DMS114 treated with DMSO at 0.1 percent for 48 hours (cell line): ENCODE results near the gene MIGA1.
"Not testable (repeated sequence)": the region's sequence is repeated elsewhere in the genome, so short reads cannot be mapped to it uniquely, and the experiment has no call there.

Experiments used
- DNase-seq: peaks from one replicate; lab custom pipeline; 2025; ENCODE audit not compliant: unreplicated experiment; lab: John Stamatoyannopoulos, UW

MIGA1 gene, protein sequence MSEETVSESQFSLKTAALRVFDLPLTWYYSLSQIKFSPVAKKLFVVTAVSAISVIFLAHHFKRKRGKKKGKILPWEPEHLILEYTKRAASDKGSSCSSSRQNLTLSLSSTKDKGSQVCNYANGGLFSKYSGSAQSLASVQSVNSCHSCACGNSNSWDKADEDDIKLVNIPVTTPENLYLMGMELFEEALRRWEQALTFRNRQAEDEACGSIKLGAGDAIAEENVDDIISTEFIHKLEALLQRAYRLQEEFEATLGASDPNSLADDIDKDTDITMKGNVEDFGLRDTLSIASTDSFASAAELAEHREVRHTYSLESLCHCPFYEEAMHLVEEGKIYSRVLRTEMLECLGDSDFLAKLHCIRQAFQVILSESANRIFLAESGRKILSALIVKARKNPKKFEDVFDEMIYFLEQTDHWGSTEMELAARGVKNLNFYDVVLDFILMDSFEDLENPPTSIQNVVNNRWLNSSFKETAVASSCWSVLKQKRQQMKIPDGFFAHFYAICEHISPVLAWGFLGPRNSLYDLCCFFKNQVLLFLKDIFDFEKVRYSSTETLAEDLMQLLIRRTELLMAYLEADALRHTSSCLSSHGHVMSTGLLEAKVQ

GRCh38 chr1:77779529-77780281, at the start of gene MIGA1:
TSS of gene MIGA1 (plus strand) at chr1:77779649. CDS start at chr1:77783253, 3,604 bp downstream.
- DNase-seq = peak; percentile 93

DNA sequence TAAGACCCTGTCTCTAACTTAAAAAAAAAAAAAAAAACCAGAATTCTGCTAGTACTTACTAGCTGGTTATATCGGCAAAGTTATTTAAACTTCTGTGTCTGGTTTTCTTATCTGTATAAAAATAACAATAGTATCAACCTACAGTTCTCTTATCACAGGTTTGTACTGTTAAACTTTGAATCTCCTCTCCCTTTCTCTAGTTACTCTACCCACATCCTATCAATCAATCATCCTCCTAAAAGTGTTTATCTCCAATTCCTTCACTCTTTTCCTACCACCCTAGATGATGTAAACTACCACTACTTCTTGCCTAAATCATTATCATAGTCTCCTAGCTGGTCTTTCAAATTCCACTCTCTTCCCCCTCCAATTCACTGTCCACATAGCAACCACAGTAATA, 47.4 kb upstream of the MIGA1 start:
- DNase-seq = no peak

DNA sequence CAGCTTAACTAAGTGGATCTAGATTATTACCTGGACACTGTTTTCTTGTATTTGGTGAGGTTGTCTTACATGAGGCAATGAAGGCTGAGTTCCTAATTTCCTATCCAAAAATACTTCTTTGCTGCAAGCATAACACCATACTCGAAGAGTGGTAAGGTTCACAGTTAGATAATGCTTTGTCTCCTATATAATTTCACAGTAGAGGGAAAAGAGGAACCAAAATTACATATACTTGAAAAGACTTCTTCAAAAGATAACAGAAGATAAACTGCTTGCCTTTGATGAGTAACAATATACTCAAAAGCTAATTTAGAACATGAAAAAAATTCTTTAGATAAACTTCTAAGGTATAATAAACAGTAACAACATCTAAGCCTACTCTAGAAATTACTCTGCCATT, 40.2 kb upstream of the MIGA1 start:
- no peak for DNase-seq

GRCh38 chr1:77741316-77741715, 38.1 kb upstream of the MIGA1 start:
- DNase-seq = no peak

- no peak for DNase-seq
Observed at GRCh38 chr1:77742011-77742555, 37.4 kb upstream of the MIGA1 start.

DNA sequence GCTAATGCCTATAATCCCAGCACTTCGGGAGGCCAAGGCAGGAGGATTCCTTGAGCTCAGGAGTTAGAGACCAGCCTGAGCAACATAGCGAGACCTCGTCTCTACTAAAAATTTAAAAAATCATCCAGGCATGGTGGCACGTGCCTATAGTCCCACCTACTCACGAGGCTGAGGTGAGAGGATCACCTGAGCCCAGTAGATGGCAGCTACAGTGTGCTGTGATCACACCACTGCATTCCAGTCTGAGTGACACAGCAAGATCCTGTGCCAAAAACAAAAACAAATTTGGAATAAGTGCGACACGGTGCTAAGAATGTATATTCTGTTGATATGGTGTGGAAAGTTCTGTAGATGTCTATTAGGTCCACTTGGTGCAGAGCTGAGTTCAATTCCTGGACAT, 34.9 kb upstream of the MIGA1 start:
- DNase-seq = no peak

- not testable (repeated sequence) for DNase-seq
Observed at GRCh38 chr1:77749489-77749888, 30.0 kb upstream of the MIGA1 start.

- no peak for DNase-seq
Observed at GRCh38 chr1:77756052-77756754, 23.2 kb upstream of the MIGA1 start.

- DNase-seq = no peak
Observed at GRCh38 chr1:77757066-77757584, 22.3 kb upstream of the MIGA1 start.

DNA sequence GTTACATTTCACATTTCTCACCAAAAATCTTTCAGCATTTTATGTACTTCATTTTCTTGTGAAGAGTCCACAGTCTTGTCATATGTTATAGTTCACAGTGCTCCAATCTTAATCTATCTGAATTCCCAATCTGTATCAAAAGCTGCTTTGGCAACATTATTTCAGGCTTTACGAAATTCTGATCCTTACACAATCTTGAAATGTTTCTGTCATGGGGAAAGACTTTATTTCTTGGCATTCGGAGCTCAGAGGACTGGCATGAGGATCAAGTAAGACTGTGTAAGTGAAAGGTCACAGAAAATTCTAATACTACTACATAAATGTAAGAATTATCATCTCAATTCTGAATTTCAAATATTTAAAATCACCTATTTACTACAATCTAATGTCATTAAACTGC, 21.8 kb upstream of the MIGA1 start:
- no peak for DNase-seq

DNA sequence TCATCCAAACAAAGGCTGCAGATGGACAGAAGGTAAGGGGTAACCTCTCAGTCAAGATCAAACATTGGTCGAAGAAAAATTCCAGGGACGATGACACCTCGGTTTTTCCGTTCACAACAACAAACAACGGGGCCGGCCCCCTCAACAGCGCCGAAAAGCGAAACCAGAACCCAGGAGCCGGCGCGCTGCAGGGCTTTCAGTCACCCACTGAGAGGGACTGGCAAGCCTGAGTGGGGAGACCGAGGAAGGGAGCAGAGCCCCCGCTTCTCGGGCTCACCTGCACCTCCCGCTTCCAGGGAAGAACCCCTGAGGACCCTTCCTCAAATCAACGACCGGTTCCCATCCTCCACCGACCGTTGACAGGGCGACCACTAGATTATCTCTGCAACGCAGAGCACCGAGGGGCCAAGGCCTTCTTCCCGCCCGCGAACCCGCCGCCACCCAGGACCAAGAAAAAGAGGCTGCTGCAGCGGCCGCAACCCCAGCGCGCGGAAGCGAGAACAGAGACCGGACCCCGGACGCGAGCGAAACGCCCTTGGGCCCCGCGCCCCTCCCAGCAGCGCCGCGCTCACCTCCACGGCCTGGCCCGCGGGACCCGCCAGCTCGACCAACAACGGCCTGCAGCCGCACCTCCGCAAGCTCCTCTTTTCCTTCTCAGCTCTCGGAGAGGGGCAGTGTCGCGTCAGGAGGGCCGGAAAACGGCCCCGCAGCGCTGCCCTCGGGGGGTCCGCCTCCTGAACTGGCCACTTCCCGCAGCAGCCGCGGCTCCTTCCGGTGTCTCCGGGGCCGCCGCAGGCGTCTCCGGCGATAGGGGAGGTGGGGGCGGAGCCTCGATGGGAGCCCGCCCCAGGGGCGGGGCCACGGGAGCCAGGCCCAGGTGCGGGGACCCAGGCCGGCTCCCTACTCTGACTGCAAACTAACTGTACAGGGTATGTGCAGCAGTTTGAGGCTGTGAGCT, 20.1 kb upstream of the MIGA1 start, which contains the start of gene USP33:
Gene USP33, minus strand, starts transcription at position 782 of the 958 bp plus-strand sequence. CDS start 18,155 bp downstream, outside the sequence.
- peak; percentile 74 for DNase-seq

DNA sequence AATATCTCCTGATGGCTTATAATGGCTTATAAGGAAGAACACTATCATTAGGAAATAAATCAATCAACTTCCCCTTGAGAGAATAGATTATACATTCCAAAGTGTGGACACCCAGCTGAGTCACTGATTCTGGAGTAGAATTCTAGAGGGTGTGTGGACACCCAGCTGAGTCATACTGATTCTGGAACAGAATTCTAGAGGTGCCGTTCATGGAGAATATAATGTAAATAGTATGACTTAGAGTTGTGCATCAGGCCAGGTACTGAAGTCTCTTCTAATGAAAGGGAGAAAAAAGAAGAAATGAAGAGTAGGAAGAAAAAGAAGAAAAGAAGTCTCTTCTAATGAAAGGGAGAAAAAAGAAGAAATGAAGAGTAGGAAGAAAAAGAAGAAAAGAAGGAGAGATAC, 17.4 kb upstream of the MIGA1 start:
- DNase-seq = no peak

GRCh38 chr1:77768006-77768405, 11.4 kb upstream of the MIGA1 start:
- no peak for DNase-seq

GRCh38 chr1:77776007-77776700, 3.3 kb upstream of the MIGA1 start:
- DNase-seq = no peak

GRCh38 chr1:77781683-77782082, 2.2 kb downstream of the MIGA1 start:
- no peak for DNase-seq

- DNase-seq = no peak
Observed at GRCh38 chr1:77783141-77783540, 3.7 kb downstream of the MIGA1 start.

GRCh38 chr1:77786093-77786741, 6.8 kb downstream of the MIGA1 start:
- DNase-seq = not testable (repeated sequence)

- DNase-seq = no peak
Observed at GRCh38 chr1:77794550-77794949, 15.1 kb downstream of the MIGA1 start.
